Hindlimb muscle (tissue), 1 donor: ENCODE results near the gene TMEM258. TPM values are rescaled to one million over a fixed set of nuclear protein-coding genes. Genes with fewer than 3 reads are reported as not detected.

Experiments used
- DNase-seq: peaks from one replicate; pipeline ENCODE4 v3.0.0-alpha.2; 2013
- polyA plus RNA-seq: library from polyadenylated mRNA; unstranded; fragments of 120-200 nt; gene quantifications from one replicate; pipeline ENCODE4 v1.2.1, GENCODE V29; 2013; ENCODE audit not compliant: insufficient read length

The TMEM258 gene
- polyA plus RNA-seq, result 139 TPM

DNA sequence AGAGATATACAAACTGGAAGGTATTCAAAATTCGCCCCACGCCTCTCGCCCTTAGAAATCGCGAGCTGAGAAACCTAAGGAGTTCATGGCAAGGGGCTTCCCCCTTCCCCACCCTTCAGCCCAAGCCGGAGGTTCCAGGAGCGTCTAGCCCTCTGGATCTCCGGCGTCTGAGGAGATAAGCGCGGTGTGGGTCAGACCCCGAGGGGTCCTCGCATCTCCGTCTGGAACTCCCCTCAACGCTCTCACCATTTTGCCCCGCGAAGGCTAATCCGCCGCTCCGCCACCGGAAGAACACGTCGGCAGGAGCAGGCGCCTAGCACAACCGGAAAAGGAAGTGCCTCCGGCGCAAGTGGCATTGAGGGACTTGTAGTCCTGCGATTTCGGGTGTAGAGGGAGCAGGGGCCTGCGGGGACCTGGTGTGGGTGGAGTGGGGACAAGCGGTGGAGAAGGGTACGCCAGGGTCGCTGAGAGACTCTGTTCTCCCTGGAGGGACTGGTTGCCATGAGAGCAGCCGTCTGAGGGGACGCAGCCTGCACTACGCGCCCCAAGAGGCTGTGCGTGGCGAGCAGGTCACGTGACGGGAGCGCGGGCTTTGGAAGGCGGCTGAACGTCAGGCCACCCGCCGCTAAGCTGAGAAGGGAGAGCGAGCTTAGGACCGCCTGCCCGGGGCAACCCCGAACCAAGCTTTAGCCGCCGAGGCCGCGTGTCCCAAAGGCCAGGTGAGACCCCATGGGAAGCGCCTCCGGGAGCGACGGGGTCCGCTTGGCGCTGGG is at the start of gene TMEM258, which contains the start of gene FEN1:
Gene TMEM258 (minus strand): TSS at position 290 of the 773 bp plus-strand sequence. CDS start 41 bp downstream, at position 249.
Gene FEN1 (plus strand): TSS at position 602 of the 773 bp plus-strand sequence. CDS start 2,451 bp downstream, outside the sequence.
- peak; percentile 93 for DNase-seq

DNA sequence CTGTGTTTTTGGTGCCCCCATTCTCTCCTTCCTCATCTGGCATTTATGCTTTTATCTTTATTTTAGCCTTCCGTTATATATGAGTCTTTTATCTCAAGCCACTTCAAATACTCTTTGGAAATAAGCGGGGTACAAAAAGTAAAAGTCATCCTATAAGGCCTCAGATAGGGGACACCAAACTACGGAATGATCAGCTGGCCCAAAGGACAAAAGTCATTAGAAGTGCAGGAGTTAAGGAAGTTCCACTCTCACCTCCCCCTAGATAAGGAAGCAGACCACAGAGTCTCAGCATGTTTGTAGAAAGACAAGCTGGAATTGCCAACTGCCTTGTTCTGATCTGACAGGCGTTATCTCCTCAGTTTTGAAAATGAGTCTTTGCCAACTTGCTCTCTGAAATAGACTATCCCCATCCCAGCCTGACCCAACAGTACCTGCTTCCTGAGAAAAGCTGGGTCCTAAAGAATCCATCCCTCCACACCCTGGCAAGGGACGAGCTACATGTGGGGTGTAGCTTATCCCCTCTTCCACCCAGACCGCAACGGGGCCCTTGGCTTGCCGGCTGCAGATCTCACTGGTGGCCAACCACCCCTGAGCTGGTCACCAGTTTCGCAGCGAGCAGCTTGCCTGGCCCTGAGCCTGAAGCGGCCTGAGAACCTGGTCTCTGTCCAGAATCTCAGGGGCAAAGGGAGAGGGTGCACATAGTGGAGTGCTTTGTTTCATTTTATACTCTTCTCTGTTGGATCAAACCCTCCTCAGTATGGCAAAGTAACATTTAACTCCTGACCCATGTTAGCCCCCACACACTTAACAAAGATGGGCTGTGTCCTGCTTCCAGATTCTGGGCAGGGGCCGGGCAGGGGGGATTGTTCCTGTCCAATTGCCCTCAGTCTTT is 49.5 kb upstream of the TMEM258 start:
- DNase-seq, result no peak

DNA sequence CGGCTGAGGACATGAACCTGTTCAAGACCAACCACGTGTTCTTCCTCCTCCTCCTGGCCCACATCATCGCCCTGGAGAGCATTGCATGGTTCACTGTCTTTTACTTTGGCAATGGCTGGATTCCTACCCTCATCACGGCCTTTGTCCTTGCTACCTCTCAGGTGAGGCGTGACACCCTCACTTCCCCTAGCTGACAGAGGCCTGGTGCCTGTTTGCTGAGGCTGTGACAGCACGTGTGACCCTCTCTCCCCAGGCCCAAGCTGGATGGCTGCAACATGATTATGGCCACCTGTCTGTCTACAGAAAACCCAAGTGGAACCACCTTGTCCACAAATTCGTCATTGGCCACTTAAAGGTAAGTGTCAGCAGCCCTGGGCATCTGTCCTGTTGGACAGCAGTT is 48.0 kb upstream of the TMEM258 start:
- no peak for DNase-seq

DNA sequence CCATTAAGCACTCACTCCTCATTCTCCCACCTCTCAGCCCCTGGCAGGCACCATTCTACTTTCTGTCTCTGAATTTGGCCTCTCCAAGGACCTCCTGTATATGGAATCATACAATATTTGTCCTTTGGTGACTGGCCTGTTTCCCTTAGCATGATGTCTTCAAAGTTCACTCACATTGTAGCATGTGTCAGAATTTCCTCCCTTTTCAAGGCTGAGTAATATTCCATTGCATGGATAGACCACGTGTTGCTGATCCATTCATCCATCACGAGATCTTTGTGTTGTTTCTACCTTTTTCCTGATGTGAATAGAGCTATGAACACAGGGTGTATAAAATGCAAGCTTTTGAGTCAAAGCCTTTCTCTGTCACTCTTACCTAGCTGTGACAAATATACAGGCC is 47.3 kb upstream of the TMEM258 start:
- no peak for DNase-seq

GRCh38 chr11:61838921-61839320 is 46.5 kb upstream of the TMEM258 start:
- DNase-seq, result no peak

DNA sequence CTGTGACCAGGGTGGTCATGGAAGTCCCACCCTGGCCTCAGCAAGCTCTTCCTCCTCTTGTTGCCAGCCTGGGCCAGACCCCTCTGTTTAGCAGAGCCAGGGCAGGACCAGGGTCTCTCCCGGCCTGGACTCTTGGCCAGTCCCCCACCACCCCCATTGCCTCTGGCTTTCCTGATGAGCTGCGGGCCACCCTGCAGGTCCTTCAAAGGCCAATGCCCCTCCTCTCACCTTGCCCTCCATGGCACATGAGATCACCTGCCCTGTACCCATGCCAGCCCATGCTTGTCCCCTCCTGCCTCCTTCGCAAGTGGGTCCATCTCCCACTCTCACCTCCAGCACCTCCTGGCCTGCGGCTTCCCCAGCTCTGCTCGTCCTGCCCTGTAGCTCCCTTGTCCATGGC is 46.1 kb upstream of the TMEM258 start:
- no peak for DNase-seq

GRCh38 chr11:61837411-61838005 is 45.1 kb upstream of the TMEM258 start:
- DNase-seq, result no peak

- no peak for DNase-seq
These were observed 43.8 kb upstream of the TMEM258 start for GRCh38 chr11:61836193-61836592.

DNA sequence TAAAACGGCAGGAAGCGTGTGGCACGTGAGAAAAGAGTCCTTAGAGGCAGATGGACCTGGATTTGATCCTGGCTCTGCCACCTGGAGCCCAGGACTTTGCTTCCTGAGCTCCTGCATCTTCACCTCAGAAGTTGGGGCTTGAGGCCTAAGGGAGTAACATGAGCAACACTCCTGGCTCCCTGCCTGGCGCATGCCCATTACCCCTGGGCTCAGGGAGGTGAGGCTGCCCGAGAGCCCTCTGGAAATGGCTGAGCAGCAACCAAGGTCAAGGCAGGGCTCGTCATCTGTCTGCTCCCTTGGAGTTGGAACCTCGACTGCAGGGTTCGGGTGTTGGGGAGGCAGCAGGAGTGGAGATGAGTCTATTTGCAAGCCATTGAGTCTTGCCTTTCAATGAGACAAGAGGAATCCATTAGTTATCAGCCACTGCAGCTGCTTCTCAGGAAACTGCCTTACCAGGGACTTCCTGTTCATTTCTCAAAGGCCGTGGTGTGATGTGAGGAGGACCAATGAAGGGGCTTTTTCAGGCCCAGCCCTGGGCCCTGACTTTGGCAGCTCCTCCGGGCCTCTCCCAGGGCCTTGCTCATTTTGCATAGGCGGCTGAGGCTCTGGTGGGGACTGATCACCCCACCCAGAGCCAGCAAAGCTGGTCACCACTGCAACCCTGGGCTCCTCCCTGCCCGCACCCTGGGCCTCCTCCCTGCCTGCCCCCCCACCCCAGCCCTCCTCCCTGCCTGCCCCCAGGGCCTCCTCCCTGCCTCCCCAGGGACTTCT is 42.1 kb upstream of the TMEM258 start:
- DNase-seq, result peak; percentile 64

GRCh38 chr11:61833926-61834277 is 41.5 kb upstream of the TMEM258 start:
- no peak for DNase-seq

DNA sequence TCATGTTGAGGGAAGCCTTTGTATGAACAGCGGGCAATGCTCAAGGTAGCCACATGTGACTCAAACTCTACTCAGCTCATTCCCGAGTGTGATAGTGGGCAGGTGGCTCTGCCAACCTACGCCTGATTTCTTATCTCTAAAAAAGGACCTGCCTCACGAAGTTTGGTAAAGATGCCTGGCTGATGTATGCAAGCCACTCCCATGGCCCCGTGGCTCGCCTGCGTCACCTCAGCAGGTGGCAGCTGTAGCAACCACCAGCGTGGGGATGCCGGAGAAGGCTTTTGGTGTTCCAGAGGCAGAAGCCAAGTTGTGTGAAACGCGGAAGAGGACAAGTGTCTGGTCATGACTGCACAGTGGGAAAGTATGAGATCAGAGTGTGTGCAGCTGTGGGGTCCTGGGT is 41.1 kb upstream of the TMEM258 start:
- DNase-seq, result no peak

- no peak for DNase-seq
These were observed 40.4 kb upstream of the TMEM258 start for GRCh38 chr11:61832754-61833153.

GRCh38 chr11:61832207-61832606 is 39.8 kb upstream of the TMEM258 start:
- no peak for DNase-seq

DNA sequence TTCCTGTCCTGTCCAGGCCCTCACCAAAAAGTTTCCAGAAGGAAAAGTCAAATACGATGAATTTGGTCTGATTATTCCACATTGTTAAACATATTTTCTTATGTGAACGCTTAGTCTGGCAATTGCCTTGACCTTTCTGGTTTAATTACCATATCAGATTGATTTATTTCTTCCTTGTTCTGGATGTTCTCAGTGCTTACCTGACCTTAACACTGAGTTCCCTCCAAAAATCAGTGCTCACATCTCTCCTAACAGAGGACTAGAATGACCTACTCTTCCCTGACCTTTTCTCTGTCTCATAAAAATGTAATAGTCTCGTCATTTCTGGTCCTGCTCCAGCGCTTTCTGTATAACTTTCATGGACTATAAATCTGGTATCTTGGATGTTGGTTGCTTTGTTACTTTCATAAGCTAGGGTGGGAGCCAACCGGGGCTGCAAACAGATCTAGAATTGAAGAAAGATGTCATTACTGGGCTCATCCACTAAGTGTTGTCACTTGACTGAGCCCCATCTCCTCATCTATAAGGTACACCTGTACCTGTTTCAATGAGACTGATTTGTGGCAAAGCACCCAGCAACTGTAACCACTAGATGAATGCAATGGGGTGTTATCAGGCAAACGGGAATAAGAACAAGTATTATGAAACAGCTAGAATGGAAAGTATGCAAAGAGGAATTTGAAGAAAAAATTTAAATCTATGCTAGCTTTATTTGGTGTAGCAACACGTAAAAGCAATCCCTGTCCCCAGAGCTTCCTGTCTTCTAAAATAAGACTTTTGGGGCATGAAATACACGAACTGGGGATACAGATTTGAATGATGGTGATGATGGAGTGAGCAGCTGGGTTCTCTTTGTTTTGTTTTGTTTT is 38.1 kb upstream of the TMEM258 start:
- no peak for DNase-seq

GRCh38 chr11:61829806-61830205 is 37.4 kb upstream of the TMEM258 start:
- DNase-seq, result no peak

DNA sequence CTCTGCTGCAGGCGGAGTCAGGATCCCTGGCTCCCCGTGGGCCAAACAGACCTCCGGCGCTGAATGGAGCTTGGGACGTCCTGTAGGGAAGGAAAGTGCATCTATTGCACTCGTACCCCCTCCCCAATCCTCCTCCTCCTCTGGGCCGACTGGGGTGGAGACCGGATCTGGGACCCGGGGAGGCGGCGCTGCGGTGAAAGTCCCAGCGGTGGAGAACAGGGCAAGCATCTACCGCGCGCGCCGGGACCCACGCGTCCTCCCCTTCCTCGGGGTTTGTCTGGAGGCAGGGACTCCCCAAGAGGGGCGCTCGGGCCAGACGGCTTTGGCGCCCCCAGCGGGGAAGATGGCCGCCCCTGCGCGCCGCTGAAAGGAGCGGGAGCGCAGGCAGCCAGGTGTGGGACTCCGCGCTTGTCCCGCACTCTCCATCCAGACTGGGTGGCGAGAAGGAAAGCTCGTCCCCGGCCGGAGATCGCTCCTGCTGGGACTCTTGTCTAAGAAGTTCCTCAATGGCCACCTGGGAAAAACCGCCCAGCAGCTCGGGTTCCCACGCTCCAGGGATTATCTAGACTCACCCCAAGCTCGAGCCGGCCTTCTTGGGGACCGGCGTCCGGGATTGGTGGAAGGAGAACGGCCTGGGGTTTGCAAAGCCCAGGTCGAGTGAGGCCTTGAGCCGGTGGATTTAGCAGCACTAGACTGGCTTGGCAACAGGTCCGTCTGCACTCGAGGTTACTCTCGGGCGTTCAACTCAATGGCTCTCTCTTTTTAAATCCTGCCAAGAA is 36.4 kb upstream of the TMEM258 start:
- DNase-seq, result peak; percentile 52

- DNase-seq, result no peak
These were observed 35.9 kb upstream of the TMEM258 start for GRCh38 chr11:61828379-61828628.

DNA sequence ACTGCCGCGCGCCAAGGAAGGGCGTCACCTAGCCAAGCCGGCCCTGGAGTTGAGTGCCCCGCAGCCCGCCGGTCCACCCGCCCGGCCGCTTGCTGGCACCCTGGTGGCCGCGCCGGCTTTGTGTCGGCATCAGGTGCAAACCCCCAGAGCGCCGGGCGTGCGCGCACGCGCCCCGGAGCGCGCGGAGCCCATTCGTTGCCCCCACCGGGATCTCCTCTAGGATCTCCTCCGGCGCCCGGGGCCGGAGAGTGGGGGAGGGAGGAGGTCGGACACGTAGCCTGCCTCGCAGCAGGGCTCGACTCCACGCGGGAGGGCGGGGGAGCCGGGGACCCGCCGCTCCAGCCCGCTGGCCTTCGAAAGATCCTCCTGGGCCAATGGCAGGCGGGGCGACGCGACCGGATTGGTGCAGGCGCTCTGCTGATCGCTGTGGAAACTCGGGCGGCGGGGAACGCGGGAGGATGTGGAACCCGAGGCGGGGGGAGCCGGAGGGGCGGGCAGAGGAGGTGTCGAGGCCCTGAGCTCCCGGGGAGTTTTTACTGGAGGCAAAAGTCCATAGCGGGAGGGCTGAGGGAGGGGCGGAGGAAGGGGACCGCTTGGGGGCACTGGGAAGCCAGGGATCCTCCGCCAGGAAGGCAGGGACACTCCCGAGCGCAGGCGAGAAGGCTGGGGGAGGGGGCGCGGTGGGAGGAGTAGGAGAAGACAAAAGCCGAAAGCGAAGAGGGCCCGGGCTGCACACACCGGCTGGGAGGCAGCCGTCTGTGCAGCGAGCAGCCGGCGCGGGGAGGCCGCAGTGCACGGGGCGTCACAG is 35.4 kb upstream of the TMEM258 start, which contains the start of gene FADS2:
Gene FADS2 (plus strand): TSS at position 730 of the 808 bp plus-strand sequence. CDS start 91 bp downstream, outside the sequence.
- DNase-seq, result peak; percentile 97

DNA sequence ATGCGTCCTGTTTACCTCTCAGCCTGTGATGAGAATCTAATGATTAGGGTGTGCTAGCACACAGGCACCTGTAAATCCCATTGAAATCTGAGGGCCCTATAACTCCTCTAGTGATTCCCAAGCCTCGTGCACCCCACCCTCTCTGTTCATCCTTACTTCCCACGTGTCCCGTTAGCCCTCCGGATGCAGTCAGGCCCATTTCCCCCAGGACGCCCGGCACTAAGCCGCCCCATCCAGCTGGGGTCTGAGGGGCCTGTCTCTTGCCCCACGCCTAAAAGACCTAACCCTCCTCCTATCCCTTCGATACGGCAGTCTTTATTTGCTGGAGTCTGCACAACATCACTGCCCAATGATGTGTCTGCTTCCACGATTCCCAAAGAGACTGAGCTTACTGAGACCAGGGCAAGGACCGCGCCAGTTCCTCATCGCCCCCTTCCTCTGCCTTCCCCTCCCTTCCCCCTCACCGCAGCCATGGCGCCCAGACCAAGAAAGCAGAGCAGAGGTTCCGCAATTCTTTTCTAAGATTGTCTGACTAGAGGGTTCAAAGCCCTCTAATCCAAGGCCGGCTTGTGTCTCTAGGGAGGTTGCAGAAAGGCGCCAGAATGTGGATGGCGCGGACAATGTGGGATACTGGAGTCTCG is 34.7 kb upstream of the TMEM258 start:
- peak; percentile 49 for DNase-seq
